22Rv1 (cell line): ENCODE results near the gene OR4F6.

Experiments used
- H3K27ac ChIP-seq: fragments of 450-650 bp; 2 replicates; pipeline ENCODE4 v1.5.1; 2017
- ZFX ChIP-seq: fragments of 450-650 bp; IDR thresholded peaks from 2 replicates; pipeline ENCODE4 v1.6.1; 2017; ENCODE audit warnings: antibody characterized with exemption, borderline replicate concordance
- TF ChIP-seq, protein P1 (sequence below): fragments of 450-650 bp; IDR thresholded peaks from 2 replicates; pipeline ENCODE4 v1.5.1; 2017; ENCODE audit warnings: mild to moderate bottlenecking

The OR4F6 gene

DNA sequence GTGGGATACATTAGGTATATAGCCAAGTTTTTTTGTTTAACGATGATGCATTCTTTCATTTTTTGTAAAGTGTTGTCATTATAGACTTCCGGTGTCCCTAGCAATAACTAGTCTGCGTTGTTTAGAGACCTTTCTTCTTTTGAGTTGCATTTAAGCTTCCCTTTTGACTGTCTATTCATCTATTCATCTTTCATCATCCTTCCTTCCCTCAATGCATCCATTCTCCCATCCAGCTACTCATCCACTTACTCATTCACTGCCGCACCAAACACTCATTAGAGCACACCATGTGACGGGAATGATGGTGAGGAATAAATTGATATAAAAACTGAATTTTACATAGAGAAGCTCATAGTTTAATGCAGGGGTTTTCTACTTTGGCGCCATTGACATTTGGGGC lies 41.6 kb downstream of the OR4F6 start:
- H3K27ac ChIP-seq, result no peak overlapping the region
- TF ChIP-seq ZFX, result no peak
- TF ChIP-seq, protein P1, sequence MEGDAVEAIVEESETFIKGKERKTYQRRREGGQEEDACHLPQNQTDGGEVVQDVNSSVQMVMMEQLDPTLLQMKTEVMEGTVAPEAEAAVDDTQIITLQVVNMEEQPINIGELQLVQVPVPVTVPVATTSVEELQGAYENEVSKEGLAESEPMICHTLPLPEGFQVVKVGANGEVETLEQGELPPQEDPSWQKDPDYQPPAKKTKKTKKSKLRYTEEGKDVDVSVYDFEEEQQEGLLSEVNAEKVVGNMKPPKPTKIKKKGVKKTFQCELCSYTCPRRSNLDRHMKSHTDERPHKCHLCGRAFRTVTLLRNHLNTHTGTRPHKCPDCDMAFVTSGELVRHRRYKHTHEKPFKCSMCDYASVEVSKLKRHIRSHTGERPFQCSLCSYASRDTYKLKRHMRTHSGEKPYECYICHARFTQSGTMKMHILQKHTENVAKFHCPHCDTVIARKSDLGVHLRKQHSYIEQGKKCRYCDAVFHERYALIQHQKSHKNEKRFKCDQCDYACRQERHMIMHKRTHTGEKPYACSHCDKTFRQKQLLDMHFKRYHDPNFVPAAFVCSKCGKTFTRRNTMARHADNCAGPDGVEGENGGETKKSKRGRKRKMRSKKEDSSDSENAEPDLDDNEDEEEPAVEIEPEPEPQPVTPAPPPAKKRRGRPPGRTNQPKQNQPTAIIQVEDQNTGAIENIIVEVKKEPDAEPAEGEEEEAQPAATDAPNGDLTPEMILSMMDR, result no peak

DNA sequence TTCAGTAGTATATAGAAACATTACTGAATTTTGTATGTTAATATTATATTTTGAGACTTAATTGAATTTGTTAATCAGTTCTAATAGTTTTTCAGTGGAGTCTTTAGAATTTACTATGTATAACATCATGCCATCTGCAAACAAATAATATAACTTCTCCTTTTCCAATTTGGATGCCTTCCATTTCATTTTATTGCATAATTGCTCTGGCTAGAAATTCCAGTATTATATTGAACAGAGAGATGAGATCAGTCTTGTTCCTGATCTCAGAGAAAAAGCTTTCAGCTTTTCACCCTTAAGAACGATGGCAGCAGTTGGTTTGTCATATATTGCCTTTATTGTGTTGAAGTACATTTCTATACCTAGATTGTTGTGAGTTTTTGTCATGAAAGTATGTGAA lies 49.0 kb downstream of the OR4F6 start:
- TF ChIP-seq ZFX, result no peak
- TF ChIP-seq, protein P1, result no peak
- no peak overlapping the region for H3K27ac ChIP-seq
